ENCODE measurements around the gene SV2B.

Gene SV2B

DNA sequence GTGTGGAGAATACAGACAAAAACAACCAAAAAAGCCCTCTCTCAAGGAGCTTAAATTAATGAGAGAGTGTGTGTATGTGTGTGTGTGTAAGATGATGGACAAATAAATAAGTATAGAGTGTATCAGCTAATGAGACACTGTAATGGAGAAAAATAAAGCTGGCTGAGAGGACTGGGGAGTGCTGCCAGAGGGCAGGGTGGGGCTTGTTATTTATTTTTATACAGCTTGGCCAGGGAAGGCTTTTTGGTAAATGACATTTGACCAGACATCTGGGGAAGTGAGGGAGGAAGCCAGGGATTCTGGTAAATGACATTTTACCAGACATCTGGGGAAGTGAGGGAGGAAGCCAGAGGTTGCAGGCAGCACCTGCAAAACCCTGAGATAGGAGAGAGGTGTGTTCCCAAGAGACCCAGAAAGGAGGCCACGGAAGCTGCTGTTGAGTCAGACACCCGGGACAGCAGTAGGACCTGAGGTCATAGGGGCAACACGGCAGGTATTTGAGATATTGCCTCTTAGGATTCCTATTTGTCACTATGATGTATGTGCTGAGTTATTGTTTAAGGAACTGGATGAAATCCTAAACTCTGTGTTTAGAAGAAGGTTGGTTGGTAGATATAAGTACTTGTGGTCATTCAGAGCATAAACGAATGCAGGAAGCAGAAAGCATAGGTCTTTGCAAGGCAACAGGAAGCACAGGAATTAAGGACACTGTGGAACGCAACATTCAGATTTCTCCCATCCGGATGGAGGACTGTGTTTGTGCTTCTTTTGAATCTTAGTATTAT is 2.7 kb downstream of the SV2B start:
- no peak overlapping the region for H3K27ac ChIP-seq
- TF ChIP-seq, protein P1, sequence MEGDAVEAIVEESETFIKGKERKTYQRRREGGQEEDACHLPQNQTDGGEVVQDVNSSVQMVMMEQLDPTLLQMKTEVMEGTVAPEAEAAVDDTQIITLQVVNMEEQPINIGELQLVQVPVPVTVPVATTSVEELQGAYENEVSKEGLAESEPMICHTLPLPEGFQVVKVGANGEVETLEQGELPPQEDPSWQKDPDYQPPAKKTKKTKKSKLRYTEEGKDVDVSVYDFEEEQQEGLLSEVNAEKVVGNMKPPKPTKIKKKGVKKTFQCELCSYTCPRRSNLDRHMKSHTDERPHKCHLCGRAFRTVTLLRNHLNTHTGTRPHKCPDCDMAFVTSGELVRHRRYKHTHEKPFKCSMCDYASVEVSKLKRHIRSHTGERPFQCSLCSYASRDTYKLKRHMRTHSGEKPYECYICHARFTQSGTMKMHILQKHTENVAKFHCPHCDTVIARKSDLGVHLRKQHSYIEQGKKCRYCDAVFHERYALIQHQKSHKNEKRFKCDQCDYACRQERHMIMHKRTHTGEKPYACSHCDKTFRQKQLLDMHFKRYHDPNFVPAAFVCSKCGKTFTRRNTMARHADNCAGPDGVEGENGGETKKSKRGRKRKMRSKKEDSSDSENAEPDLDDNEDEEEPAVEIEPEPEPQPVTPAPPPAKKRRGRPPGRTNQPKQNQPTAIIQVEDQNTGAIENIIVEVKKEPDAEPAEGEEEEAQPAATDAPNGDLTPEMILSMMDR (IDR thresholded peaks at IDR 0.05), result no peak
- no peak for TF ChIP-seq ZFX (IDR thresholded peaks at IDR 0.05; ENCODE audit: borderline replicate concordance)

DNA sequence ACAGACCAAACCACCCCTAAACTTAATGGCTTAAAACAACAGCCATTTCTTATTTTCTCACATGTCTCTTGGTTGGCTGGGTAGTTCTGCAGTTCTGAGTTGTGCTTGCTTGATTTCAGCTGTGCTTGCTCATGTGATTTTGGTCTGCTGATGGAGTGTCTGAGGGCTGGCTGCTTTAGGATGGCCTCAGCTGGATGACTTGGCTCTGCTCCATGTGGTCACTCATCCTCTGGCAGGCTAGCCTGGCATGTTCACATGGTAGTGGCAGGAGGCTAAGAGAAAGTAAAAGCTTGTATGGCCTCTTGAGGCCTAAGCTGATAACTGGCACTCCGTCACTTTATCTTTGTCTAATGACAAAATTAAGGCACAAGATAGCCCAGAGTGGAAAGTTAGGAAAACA is 4.1 kb downstream of the SV2B start:
- no peak for TF ChIP-seq ZFX (IDR thresholded peaks at IDR 0.05; ENCODE audit: borderline replicate concordance)
- TF ChIP-seq, protein P1 (IDR thresholded peaks at IDR 0.05), result no peak
- H3K27ac ChIP-seq, result no peak overlapping the region

DNA sequence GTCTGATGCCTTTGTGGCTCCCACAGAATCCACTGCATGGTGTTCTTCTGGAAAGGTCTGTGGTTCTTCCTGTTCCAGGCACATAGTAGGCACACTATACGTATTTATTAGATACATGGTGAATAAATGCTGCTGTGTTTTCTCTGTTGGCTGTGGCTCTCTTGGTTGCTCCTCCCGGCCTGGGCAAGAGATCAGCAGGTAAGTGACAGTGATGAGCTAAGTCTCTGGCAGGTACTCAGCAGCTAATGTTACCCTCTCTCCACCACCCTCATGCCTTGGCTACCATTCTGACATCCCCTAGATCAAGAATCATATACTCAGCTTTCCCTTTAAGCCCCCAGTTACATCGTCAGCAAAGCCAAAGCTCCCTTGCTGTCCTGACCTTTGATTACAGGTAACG is 8.4 kb downstream of the SV2B start:
- no peak for TF ChIP-seq ZFX (IDR thresholded peaks at IDR 0.05; ENCODE audit: borderline replicate concordance)
- TF ChIP-seq, protein P1 (IDR thresholded peaks at IDR 0.05), result no peak
- no peak overlapping the region for H3K27ac ChIP-seq

DNA sequence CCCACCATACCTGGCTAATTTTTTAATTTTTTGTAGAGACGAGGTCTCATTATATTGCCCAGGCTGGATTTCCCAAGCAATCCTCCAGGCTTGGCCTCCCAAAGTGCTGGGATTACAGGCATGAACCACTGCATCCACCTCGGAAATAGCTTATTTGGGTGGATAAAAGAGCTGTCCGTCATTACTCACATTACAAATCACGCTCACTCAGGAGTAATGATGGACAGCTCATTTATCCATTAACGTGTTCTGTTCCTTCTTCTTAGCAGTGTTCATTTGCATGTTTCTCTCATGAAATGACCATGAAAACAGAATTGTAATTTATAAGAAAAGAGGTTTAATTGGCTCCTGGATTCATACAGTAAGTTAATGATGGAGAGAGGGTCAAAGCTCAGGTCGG is 9.8 kb downstream of the SV2B start:
- TF ChIP-seq, protein P1 (IDR thresholded peaks at IDR 0.05), result no peak
- TF ChIP-seq ZFX (IDR thresholded peaks at IDR 0.05; ENCODE audit: borderline replicate concordance), result no peak
- H3K27ac ChIP-seq, result no peak overlapping the region

- no peak for TF ChIP-seq ZFX (IDR thresholded peaks at IDR 0.05; ENCODE audit: borderline replicate concordance)
- TF ChIP-seq, protein P1 (IDR thresholded peaks at IDR 0.05), result no peak
- H3K27ac ChIP-seq, result no peak overlapping the region
Observed at GRCh38 chr15:91110407-91110806, 10.3 kb downstream of the SV2B start.

GRCh38 chr15:91113030-91113429 is 13.0 kb downstream of the SV2B start:
- no peak overlapping the region for H3K27ac ChIP-seq
- no peak for TF ChIP-seq ZFX (IDR thresholded peaks at IDR 0.05; ENCODE audit: borderline replicate concordance)
- TF ChIP-seq, protein P1 (IDR thresholded peaks at IDR 0.05), result no peak

- TF ChIP-seq, protein P1 (IDR thresholded peaks at IDR 0.05), result no peak
- no peak for TF ChIP-seq ZFX (IDR thresholded peaks at IDR 0.05; ENCODE audit: borderline replicate concordance)
Observed at GRCh38 chr15:91114301-91114700, 14.2 kb downstream of the SV2B start.

More at GRCh38 chr15:91114301-91114700, 14.2 kb downstream of the SV2B start:
- no peak overlapping the region for H3K27ac ChIP-seq

All from 22Rv1 (cell line).